HAP-1 (cell line): Measurements from ENCODE around the gene DTX2.
"Not testable (repeated sequence)": the region's sequence is repeated elsewhere in the genome, so short reads cannot be mapped to it uniquely, and the experiment has no call there.

Source experiments
- DNase-seq, 2 experiments: peaks; one replicate each; pipeline ENCODE4 v3.0.0-alpha.2; 2016 to 2020; ENCODE audit warnings: low spot score in 2 of 2
- H3K27me3 ChIP-seq: fragments of 250-450 bp; sonication (Bioruptor Pico); 2 replicates; pipeline ENCODE4 v1.5.1; 2020; ENCODE audit warnings: low read depth, mild to moderate bottlenecking, moderate library complexity
- H3K36me3 ChIP-seq: fragments of 250-450 bp; sonication (Bioruptor Pico); replicated peaks from 2 replicates; pipeline ENCODE4 v1.5.1; 2020; ENCODE audit warnings: mild to moderate bottlenecking
- H3K4me1 ChIP-seq: fragments of 250-450 bp; sonication (Bioruptor Pico); 2 replicates; pipeline ENCODE4 v1.5.1; 2020; ENCODE audit warnings: mild to moderate bottlenecking
- H3K4me3 ChIP-seq: fragments of 250-450 bp; sonication (Bioruptor Pico); 2 replicates; pipeline ENCODE4 v1.5.1; 2020; ENCODE audit warnings: mild to moderate bottlenecking, moderate library complexity
- H3K9me3 ChIP-seq: fragments of 250-450 bp; sonication (Bioruptor Pico); 2 replicates; pipeline ENCODE4 v1.5.1; 2020; ENCODE audit warnings: mild to moderate bottlenecking, moderate library complexity
- in situ Hi-C: fragments of 300-500 bp; cut with MboI; formaldehyde crosslinking; loops from 3 replicates; pipeline ENCODE4 v1.14.3; 2020; ENCODE audit warnings: low sequenced_read_pairs, inconsistent platforms, mixed read lengths

Gene DTX2

GRCh38 chr7:76531643-76532042, 70.1 kb downstream of the DTX2 start:
- DNase-seq, in situ Hi-C loops, H3K4me1 ChIP-seq, H3K27me3 ChIP-seq, H3K4me3 ChIP-seq, H3K9me3 ChIP-seq, H3K36me3 ChIP-seq: not testable (repeated sequence)

- H3K4me3 ChIP-seq, H3K36me3 ChIP-seq, H3K27me3 ChIP-seq, H3K9me3 ChIP-seq, H3K4me1 ChIP-seq, DNase-seq, in situ Hi-C loops: not testable (repeated sequence)
These were observed 81.7 kb downstream of the DTX2 start, which contains the start of gene SPDYE16 for GRCh38 chr7:76543197-76543596. TSS of gene SPDYE16 (minus strand) at chr7:76543297. CDS start at chr7:76541459, 1,838 bp downstream.

GRCh38 chr7:76549025-76549854, 87.7 kb downstream of the DTX2 start:
- H3K9me3 ChIP-seq, in situ Hi-C loops, H3K4me1 ChIP-seq, H3K27me3 ChIP-seq: not testable (repeated sequence)
- Histone ChIP-seq H3K36me3 (peaks cover 13% of the 10 kb centered on the region), H3K4me3 (peak overlapping the region; percentile 80)
- peak; percentile 84 to 93 for DNase-seq

- peaks cover 13% of the 10 kb centered on the region for H3K36me3 ChIP-seq
- in situ Hi-C loops, H3K27me3 ChIP-seq, H3K9me3 ChIP-seq, H3K4me1 ChIP-seq: not testable (repeated sequence)
- H3K4me3 ChIP-seq, result peak overlapping the region; percentile 80
- DNase-seq, result peak in 1 of 2 experiments; percentile 19
These were observed 88.3 kb downstream of the DTX2 start for GRCh38 chr7:76549855-76550248.

GRCh38 chr7:76551992-76552391, 90.5 kb downstream of the DTX2 start:
- in situ Hi-C loops, result not testable (repeated sequence)

More at GRCh38 chr7:76551992-76552391, 90.5 kb downstream of the DTX2 start:
- H3K4me3 ChIP-seq, H3K27me3 ChIP-seq, DNase-seq, H3K9me3 ChIP-seq, H3K4me1 ChIP-seq: not testable (repeated sequence)
- peaks cover 13% of the 10 kb centered on the region for H3K36me3 ChIP-seq
